Lower leg skin (tissue), 3 donors: ENCODE data around the gene IBTK.

Experiments used
- CTCF ChIP-seq, 3 donors: fragments of 450-650 bp; IDR thresholded peaks; one replicate each; pipeline ENCODE4 v1.5.1; 2016; ENCODE audit warnings: antibody characterized with exemption in 3 of 3, mild to moderate bottlenecking in 3 of 3, moderate library complexity in 2 of 3
- POLR2A ChIP-seq, 2 donors: fragments of 450-650 bp; IDR thresholded peaks; one replicate each; pipeline ENCODE4 v1.6.1; 2016 to 2017; ENCODE audit warnings: antibody characterized with exemption in 2 of 2, mild to moderate bottlenecking in 1 of 2, moderate library complexity in 1 of 2

- no peak for TF ChIP-seq CTCF (IDR thresholded peaks at IDR 0.05)
- no peak for TF ChIP-seq POLR2A (IDR thresholded peaks at IDR 0.05)
These were observed 760 bp upstream of the IBTK start for GRCh38 chr6:82248273-82248735.
